ENCODE results near the gene LRIG2.

The LRIG2 gene

DNA sequence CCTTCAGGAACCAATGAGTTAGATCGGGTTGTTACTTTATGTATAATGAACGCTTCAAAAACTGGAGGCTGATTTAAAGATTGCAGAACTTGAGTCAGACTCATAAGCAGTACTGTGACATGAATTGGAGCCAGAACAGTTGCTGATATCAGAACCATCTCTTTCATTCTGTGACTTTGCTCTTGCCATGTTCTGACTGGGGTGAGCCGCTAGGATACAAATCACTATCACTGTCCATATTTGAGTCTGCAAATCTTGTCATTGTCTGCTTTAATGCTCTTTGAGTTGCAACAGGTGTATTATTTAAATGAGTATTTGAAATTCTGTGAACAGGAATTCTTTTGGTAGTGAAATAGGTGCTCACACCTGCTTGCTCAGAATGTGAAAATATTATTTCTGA lies 52.5 kb downstream of the LRIG2 start:
- TF ChIP-seq ZNF157 (tag by site-specific recombination; IDR thresholded peaks at IDR 0.05) (no peak), SCRT2 (tag by site-specific recombination; IDR thresholded peaks at IDR 0.05) (peak; percentile 81)
- H3K27ac ChIP-seq (ENCODE audit: extremely low read depth, low read depth, low read length), result no peak overlapping the region
- peaks cover 46 to 81% of the 10 kb centered on the region in 2 experiments for H3K36me3 ChIP-seq (ENCODE audit: control insufficient read depth in 2 of 2, insufficient read depth in 1 of 2, low read length in 2 of 2)
- H3K4me1 ChIP-seq (ENCODE audit: control insufficient read depth, insufficient read depth, low read length), result no peaks in the 10 kb centered on the region
- no peak overlapping the region for H3K4me3 ChIP-seq (ENCODE audit: low read depth, low read length)
- ChIA-PET CTCF (no interaction called here), POLR2A (no interaction called here)
- no peaks in the 10 kb centered on the region for H3K9me3 ChIP-seq (ENCODE audit: control insufficient read depth, insufficient read depth, low read depth, low read length)

DNA sequence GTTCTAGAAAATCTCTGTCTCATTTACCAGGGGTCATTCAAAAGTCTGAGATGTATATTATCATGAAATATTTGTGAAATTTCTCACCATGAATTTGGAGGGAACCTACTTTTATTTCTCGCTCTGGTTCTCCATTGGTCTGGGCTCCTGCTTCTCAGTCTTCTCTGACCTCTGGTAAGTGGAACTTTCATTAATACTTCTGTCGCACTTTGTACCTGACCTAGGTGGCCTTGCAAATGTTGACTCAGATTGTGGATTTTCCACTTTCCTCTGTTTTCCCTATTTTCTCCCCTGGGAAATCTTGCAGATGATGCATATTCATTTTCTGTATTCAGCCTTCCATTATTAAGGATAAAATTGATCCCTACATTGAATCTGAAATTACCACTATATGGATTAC lies 53.2 kb downstream of the LRIG2 start:
- ChIA-PET CTCF (no interaction called here), POLR2A (interaction anchor here (0.5 kb wide), 1 partner anchor 632 kb away, joined by 3 read pairs; no protein-coding TSS in a partner anchor)
- Histone ChIP-seq H3K4me3 (ENCODE audit: low read depth, low read length) (no peak overlapping the region), H3K27ac (ENCODE audit: extremely low read depth, low read depth, low read length) (no peak overlapping the region), H3K4me1 (ENCODE audit: control insufficient read depth, insufficient read depth, low read length) (no peaks in the 10 kb centered on the region), H3K9me3 (ENCODE audit: control insufficient read depth, insufficient read depth, low read depth, low read length) (no peaks in the 10 kb centered on the region), H3K36me3 (ENCODE audit: control insufficient read depth in 2 of 2, insufficient read depth in 1 of 2, low read length in 2 of 2) (peaks cover 40 to 75% of the 10 kb centered on the region in 2 experiments)
- TF ChIP-seq ZFHX2 (tag by site-specific recombination; conservative IDR thresholded peaks at IDR 0.05) (no peak), ZNF701 (tag by site-specific recombination; IDR thresholded peaks at IDR 0.05) (no peak), ZNF274 (IDR thresholded peaks at IDR 0.05; ENCODE audit: low read length) (no peak), ZNF274 (tag by site-specific recombination; IDR thresholded peaks at IDR 0.05; ENCODE audit: borderline replicate concordance) (no peak), ZNF133 (tag by site-specific recombination; IDR thresholded peaks at IDR 0.05) (no peak)

- no peaks in the 10 kb centered on the region for H3K9me3 ChIP-seq (ENCODE audit: control insufficient read depth, insufficient read depth, low read depth, low read length)
- peaks cover 29 to 66% of the 10 kb centered on the region in 2 experiments for H3K36me3 ChIP-seq (ENCODE audit: control insufficient read depth in 2 of 2, insufficient read depth in 1 of 2, low read length in 2 of 2)
- H3K27ac ChIP-seq (ENCODE audit: extremely low read depth, low read depth, low read length), result no peak overlapping the region
- no peak overlapping the region for H3K4me3 ChIP-seq (ENCODE audit: low read depth, low read length)
- CTCF ChIA-PET, result no interaction called here
- H3K4me1 ChIP-seq (ENCODE audit: control insufficient read depth, insufficient read depth, low read length), result no peaks in the 10 kb centered on the region
- POLR2A ChIA-PET, result interaction anchor here (0.5 kb wide), 1 partner anchor 630 kb away, joined by 5 read pairs; no protein-coding TSS in a partner anchor
- TF ChIP-seq ZNF223 (tag by site-specific recombination; IDR thresholded peaks at IDR 0.05) (no peak), ZNF837 (tag by site-specific recombination; IDR thresholded peaks at IDR 0.05) (no peak), ZNF426 (tag by site-specific recombination; IDR thresholded peaks at IDR 0.05) (no peak), ZBTB11 (tag by site-specific recombination; conservative IDR thresholded peaks at IDR 0.05; ENCODE audit: low read depth) (no peak), ZNF791 (tag by site-specific recombination; IDR thresholded peaks at IDR 0.05) (no peak), ZNF518A (tag by site-specific recombination; conservative IDR thresholded peaks at IDR 0.05; ENCODE audit: low read depth) (no peak), ZNF514 (tag by site-specific recombination; IDR thresholded peaks at IDR 0.05) (no peak), ZNF324 (tag by site-specific recombination; IDR thresholded peaks at IDR 0.05) (no peak), ZSCAN23 (tag by site-specific recombination; IDR thresholded peaks at IDR 0.05) (no peak), ZBTB8A (tag by site-specific recombination; IDR thresholded peaks at IDR 0.05) (no peak), ZNF221 (tag by site-specific recombination; IDR thresholded peaks at IDR 0.05; ENCODE audit: borderline replicate concordance) (no peak), ZNF623 (tag by site-specific recombination; IDR thresholded peaks at IDR 0.05) (no peak)
- TF ChIP-seq, protein P1, sequence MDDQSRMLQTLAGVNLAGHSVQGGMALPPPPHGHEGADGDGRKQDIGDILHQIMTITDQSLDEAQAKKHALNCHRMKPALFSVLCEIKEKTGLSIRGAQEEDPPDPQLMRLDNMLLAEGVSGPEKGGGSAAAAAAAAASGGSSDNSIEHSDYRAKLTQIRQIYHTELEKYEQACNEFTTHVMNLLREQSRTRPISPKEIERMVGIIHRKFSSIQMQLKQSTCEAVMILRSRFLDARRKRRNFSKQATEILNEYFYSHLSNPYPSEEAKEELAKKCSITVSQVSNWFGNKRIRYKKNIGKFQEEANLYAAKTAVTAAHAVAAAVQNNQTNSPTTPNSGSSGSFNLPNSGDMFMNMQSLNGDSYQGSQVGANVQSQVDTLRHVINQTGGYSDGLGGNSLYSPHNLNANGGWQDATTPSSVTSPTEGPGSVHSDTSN (CRISPR knock-in tag; IDR thresholded peaks at IDR 0.05), result no peak
- TF ChIP-seq, protein P2, sequence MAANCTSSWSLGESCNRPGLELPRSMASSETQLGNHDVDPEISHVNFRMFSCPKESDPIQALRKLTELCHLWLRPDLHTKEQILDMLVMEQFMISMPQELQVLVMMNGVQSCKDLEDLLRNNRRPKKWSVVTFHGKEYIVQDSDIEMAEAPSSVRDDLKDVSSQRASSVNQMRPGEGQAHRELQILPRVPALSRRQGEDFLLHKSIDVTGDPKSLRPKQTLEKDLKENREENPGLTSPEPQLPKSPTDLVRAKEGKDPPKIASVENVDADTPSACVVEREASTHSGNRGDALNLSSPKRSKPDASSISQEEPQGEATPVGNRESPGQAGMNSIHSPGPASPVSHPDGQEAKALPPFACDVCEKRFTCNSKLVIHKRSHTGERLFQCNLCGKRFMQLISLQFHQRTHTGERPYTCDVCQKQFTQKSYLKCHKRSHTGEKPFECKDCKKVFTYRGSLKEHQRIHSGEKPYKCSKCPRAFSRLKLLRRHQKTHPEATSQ (tag by site-specific recombination; IDR thresholded peaks at IDR 0.05), result no peak
These were observed 55.1 kb downstream of the LRIG2 start for GRCh38 chr1:113128116-113128515.

Measured in HEK293 (cell line).